HG03442 (cell line): ENCODE results near the gene CAMK2A.

Experiments
- ATAC-seq: cut with Tn5 transposase; IDR thresholded peaks from one replicate; pipeline ENCODE4 v1.9.1; 2021; ENCODE audit warnings: mild to moderate bottlenecking, moderate library complexity; ENCODE audit not compliant: unreplicated experiment

CAMK2A gene

GRCh38 chr5:150215979-150216944, 73.3 kb downstream of the CAMK2A start:
- ATAC-seq, result no peak

- no peak for ATAC-seq
These were observed 75.3 kb downstream of the CAMK2A start for GRCh38 chr5:150214289-150214688.

DNA sequence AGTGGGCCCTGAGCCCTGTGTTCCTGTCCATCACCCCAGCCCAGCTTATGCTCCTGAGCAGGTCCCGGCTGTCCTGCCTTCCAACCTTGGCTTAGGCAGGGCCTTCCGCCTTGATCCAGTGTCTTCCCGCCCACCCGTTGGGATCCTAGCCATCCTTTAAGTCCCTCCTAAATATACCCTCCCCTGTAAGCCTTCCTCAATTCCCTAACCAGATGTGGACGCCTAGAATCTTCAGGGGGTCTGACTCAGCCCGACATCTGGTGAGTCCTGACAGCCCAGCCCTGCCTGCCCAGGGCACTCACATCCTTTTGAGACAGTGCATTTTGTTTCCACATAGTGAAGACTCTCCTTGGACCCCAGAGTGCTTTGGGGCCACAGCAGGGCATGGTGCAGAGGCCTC, 76.0 kb downstream of the CAMK2A start:
- ATAC-seq, result no peak

DNA sequence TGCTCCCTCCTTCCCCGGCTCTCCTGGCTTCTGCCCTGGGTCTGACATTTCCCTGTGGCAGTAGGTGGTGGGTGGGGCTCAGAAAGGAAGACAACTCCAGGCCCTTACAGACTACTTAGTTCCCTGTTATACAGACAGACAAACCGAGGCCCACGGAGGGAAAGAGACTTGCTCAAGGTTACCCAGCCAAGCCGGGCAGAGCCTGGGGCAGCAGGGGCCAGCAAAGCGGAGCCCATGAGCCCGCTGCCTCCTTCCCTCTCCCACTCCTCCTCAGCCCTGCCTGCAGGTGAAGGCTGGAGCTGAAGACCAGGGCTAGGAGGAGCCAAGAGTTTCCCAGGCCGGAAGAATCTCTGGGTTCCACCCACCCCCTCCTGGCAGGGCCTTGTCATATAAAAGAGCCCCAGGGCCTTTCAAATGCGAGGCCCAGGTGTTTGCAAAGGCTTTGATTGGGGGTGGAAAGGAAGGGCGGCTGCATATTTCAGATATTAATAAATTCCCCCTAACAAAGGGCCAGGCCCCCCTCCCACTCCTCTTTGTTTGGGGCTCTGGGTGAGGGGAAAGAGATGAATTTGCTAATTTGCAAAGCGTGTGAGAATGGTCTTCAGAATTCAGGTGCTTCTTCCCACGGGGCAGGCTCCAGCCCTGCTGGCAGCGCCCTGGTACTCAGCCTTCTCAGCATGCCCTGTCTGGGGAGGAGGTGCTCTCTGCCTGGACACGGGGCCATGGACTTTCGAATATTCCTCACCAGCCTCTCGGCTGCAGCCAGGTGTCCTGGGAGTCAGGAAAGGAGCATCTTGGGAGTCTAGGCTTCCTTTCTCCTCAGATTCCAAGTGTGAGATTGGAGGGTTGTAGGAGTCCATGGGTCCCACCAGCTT, 78.2 kb downstream of the CAMK2A start:
- ATAC-seq, result no peak

DNA sequence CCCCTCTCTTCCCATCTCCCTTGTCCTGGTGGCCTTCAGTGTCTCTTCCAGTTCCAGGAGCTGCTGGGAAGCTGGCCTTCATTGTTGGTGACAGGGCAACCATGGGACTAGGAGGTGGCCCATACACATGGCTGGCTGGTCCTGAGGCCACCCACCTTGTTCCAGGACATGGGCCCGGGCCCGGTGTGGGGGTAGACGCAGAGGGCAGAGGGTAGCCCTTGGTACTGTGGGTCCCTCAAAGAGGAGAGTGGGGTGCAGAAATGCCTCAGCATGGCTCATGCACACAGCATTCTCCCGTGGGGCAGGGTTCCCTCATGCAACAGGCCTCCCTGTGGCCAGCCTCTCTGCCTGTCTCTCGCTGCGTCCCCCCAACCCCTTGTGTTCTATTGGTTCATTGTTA, 78.9 kb downstream of the CAMK2A start:
- ATAC-seq, result no peak

DNA sequence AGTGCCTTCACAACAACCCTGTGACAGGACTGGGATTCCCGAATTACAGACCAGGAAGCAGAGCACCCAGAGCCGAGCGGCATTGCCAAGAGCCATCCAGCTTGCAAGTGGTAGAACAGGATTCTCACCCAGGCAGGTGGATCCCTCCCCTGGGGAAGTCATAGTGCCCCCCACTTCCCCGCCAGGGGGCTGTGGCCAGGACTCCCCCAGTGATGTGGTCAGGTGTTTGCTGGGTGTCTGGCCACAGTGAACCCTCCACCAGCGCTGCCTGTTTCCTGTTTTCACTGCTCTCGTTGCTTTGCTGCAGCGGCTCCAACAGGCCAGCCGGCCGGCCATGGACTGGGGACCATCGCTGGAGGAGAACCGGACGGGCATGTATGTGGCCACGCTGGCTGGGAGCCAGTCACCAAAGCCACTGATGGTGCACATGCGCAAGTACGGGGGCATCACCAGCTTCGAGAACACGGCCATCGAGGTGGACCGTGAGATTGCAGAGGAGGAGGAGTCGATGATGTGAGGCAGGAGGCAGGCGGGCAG, 80.4 kb downstream of the CAMK2A start:
- no peak for ATAC-seq

DNA sequence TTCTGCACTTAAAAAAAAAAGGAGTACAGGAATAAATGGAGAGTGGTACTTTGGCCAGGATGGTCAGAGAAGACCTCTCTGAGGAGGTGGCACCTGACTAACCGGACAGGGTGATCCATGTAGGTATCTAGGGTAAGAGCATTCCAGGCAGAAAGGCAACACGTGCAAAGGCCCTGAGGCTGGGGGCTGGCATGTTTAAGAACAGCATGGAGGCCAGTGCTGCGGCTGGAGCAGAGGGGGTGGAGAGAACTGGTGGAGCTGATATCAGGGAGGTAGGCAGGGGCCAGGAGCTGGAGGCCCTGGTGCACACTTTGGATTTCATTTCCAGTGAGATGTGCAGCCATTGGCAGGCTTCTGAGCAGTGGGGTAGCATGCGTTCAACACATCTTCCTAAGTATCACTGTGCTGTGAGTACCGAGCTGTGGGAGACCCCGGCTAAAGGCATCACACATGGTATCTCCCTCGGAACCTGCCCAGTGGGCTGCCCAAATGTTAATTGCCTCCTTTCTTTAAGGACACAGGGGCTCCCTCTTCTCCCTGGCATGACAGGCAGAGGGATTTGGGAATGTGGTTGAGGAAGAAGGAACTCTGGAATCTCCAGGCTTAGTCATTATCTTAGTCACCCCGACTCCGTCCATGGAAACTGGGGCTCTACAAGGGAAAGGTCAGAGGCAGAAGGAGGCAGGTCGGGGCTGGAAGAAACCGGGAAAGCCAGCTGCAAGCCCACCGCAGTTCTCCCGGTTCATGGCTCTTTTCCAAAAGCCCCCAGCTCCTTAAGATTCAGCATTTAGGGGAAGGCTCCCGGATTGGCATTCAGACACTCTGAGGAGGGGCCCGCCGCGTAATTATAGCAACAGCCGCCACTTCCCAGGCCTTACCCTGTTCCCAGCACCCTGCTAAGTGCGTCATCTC, 81.1 kb downstream of the CAMK2A start:
- no peak for ATAC-seq

DNA sequence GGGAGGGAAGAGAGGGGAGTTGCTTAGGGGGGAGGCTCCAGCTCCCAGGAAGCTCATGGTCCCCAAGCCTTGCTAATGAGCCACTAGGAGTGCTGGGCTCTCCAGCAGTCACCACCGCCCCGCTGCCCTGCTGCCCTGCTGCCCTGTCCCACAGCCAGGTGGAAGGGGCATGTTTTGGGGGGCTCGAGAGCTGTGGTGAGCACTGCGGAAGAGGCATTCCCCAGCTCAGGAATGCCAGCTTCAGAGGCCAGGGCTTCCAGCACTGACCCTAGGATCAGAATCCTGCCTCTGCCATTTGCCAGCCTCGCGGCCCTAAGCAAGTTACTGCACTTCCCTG, 82.8 kb downstream of the CAMK2A start:
- no peak for ATAC-seq

DNA sequence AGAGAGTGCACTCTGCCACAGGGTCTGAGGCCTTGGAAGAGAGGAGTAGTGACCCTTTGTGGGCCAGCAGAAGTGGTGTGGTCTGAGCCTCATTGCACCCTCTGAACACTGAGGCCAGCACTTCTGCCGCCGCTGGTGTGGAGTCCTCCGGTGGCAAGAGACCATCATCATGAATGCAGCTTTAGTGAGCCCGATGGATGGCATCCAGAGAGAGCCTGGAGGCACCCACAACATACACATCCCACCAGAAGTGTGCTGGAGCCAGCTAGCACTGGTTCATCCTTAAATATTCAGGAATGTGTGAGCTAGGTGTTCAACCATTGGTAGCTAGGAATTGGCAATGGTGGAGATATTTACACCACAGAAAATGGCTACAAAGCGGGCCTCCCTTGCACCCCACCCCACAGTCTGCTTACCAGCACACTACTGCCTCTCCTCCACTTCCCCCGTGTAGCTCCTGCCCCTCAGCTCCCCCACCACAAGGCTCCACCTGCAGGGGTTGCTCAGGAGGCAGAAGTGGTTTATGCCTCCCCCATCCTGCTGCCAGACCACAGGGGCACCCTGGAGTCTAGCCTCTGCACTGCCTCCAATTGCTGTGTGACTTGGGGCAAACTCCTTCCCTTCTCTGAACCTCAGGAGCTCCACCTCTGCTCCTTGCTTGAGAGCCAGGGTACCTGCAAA, 83.3 kb downstream of the CAMK2A start:
- ATAC-seq, result no peak

- no peak for ATAC-seq
These were observed 85.0 kb downstream of the CAMK2A start for GRCh38 chr5:150204590-150204960.

GRCh38 chr5:150203832-150204589, 85.6 kb downstream of the CAMK2A start:
- ATAC-seq, result no peak

- no peak for ATAC-seq
These were observed 87.1 kb downstream of the CAMK2A start for GRCh38 chr5:150202501-150202900.

DNA sequence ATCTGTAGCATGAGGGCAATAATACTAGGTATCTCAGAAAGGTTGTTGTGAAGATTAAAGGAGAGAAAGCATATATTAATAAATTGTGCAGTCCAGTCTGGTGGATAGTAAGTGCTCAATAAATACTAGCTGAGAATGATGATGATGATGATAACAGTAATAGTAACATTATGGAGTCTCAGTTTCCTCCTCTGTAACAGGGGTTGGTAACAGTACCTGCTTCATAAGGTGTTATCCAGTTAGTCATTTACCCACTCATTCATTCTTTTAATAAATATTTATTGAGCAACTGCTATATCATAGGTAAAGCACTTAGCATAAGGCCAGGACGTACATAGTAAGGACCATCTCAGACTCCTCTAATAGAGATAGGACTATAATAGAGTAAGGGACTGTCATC, 92.1 kb downstream of the CAMK2A start:
- no peak for ATAC-seq

DNA sequence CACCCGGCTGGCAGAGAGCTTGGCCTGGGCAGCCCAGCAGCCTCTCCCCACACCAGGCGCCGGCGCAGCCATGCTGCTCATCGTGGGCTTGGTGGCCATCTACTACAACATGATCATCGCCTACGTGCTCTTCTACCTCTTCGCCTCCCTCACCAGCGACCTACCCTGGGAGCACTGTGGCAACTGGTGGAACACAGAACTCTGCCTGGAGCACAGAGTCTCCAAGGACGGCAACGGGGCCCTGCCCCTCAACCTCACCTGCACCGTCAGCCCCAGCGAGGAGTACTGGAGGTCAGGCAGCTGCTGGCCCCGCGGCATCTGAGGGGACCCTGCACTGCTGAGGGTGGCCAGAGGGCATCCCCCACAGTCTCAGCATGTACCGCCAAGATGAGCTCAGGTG, 92.6 kb downstream of the CAMK2A start:
- ATAC-seq, result no peak

DNA sequence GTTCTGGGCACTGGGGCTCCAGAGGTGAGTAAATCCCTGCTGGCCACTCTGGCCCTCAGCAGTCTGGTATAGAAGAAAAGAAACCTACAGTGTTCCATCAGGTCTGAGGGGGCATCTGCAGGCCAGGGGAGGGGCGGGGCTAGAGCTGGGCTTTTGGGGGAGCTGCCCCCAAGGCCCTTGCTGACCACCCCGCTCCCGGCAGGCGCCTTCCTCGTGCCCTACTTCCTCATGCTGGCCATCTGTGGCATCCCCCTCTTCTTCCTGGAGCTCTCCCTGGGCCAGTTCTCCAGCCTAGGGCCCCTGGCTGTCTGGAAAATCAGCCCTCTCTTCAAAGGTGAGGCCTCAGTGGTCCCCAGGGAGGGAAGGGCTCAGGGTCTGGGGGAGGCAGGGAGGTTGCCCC, 93.1 kb downstream of the CAMK2A start:
- no peak for ATAC-seq

GRCh38 chr5:150195736-150196485, 93.7 kb downstream of the CAMK2A start:
- ATAC-seq, result no peak

DNA sequence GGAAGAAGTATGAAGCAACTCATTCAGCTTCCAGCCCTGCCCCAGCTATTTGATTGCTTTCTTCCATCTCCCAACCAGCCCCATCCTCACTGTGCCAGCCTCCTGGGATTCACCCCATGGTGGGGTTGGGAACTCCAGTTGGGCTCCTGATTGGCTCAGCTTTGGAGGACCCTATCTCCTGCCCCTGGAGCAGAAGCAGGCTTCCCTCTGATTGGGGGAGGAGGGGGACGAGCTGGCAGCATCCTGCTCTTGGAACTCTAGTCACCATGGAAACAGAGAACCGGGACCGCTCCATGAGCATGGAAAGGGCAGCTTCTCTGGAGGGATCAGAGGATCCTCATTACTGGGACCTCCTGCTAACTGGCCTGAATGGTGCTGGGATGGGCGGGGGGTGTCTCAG, 97.1 kb downstream of the CAMK2A start:
- ATAC-seq, result no peak

GRCh38 chr5:150190987-150191386, 98.6 kb downstream of the CAMK2A start:
- no peak for ATAC-seq

GRCh38 chr5:150190503-150190979, 99.0 kb downstream of the CAMK2A start:
- ATAC-seq, result no peak
